SK-N-SH (cell line): Measurements from ENCODE around the gene LIN9. TPM values are rescaled to one million over a fixed set of nuclear protein-coding genes. Genes with fewer than 3 reads are reported as not detected.

Experiments used
- CTCF ChIA-PET: fragments of 300-600, 350-600 bp; formaldehyde crosslinking; extraction: SDS; loops from one replicate; lab custom pipeline; 2021; lab: Yijun Ruan, JAX
- POLR2A ChIA-PET: fragments of 350-600 bp; sonication (Branson Sonifier 250); formaldehyde crosslinking; extraction: SDS; loops from one replicate; lab custom pipeline; 2020; ENCODE audit warnings: antibody characterized with exemption, inconsistent platforms; lab: Yijun Ruan, JAX
- DNase-seq: peaks from one replicate; pipeline ENCODE4 v3.0.0; 2012
- H2AFZ ChIP-seq: fragments of 200-600 bp; sonication (generic); 2 replicates; pipeline ENCODE4 v1.8.1; 2016; ENCODE audit warnings: antibody characterized with exemption, mild to moderate bottlenecking, low read depth
- H3F3A ChIP-seq: fragments of 200-600 bp; sonication (generic); replicated peaks from 2 replicates; pipeline ENCODE3; 2016; ENCODE audit warnings: antibody characterized with exemption, mild to moderate bottlenecking; ENCODE audit not compliant: insufficient read depth
- H3K27ac ChIP-seq, 2 experiments: fragments of 200-500 bp in 1 of 2; fragments of 200-600 bp in 1 of 2; sonication (Bioruptor generic) in 1 of 2; sonication (generic), shearing (Covaris generic) in 1 of 2; 2 replicates each; pipeline versions ENCODE4 v1.5.1 to v1.6.1; 2014 to 2016; ENCODE audit warnings: low read depth in 2 of 2, inconsistent platforms in 1 of 2, low read length in 1 of 2, mild to moderate bottlenecking in 1 of 2, mixed read lengths in 1 of 2
- H3K27me3 ChIP-seq: fragments of 200-600 bp; sonication (generic), shearing (Covaris generic); 2 replicates; pipeline ENCODE4 v1.6.1; 2016; ENCODE audit warnings: mixed run types; ENCODE audit not compliant: insufficient read depth
- H3K36me3 ChIP-seq, 2 experiments: fragments of 200-500 bp in 1 of 2; fragments of 200-600 bp in 1 of 2; sonication (Bioruptor generic) in 1 of 2; sonication (generic) in 1 of 2; replicated peaks in 1 of 2; 2 replicates each; pipeline versions ENCODE3 to v1.5.1; 2014 to 2016; ENCODE audit warnings: low read length in 1 of 2, mild to moderate bottlenecking in 1 of 2; ENCODE audit not compliant: insufficient read depth in 2 of 2, control insufficient read depth in 1 of 2
- H3K4me1 ChIP-seq, 2 experiments: fragments of 200-500 bp in 1 of 2; fragments of 200-600 bp in 1 of 2; sonication (Bioruptor generic) in 1 of 2; sonication (generic), shearing (Covaris generic) in 1 of 2; 2 replicates each; pipeline versions ENCODE4 v1.5.1 to v1.6.1; 2014 to 2016; ENCODE audit warnings: low read depth in 1 of 2, low read length in 1 of 2, mixed run types in 1 of 2; ENCODE audit not compliant: insufficient read depth in 2 of 2, control insufficient read depth in 1 of 2
- H3K4me2 ChIP-seq: fragments of 200-600 bp; sonication (generic), shearing (Covaris generic); 2 replicates; pipeline ENCODE4 v1.6.1; 2017; ENCODE audit warnings: mixed run types
- H3K4me3 ChIP-seq, 2 experiments: fragments of 200-500 bp in 1 of 2; fragments of 200-600 bp in 1 of 2; sonication (Bioruptor generic) in 1 of 2; sonication (generic), shearing (Covaris generic) in 1 of 2; 2 replicates each; pipeline versions ENCODE4 v1.5.1 to v1.8.1; 2014 to 2016; ENCODE audit warnings: low read depth in 2 of 2, inconsistent platforms in 1 of 2, low read length in 1 of 2, mild to moderate bottlenecking in 1 of 2, mixed read lengths in 1 of 2, moderate library complexity in 1 of 2
- H3K79me2 ChIP-seq: fragments of 200-600 bp; sonication (generic); 2 replicates; pipeline ENCODE4 v1.8.1; 2017; ENCODE audit warnings: mild to moderate bottlenecking; ENCODE audit not compliant: insufficient read depth
- H3K9ac ChIP-seq: fragments of 200-600 bp; sonication (generic); 2 replicates; pipeline ENCODE4 v1.6.1; 2017; ENCODE audit warnings: mixed run types
- H3K9me2 ChIP-seq: fragments of 200-600 bp; sonication (generic); 2 replicates; pipeline ENCODE4 v1.6.1; 2017; ENCODE audit warnings: mixed run types
- H3K9me3 ChIP-seq: fragments of 200-600 bp; sonication (generic); 2 replicates; pipeline ENCODE4 v1.6.1; 2017; ENCODE audit warnings: mixed run types, mild to moderate bottlenecking, moderate library complexity
- H4K20me1 ChIP-seq: fragments of 200-600 bp; sonication (generic); 2 replicates; pipeline ENCODE4 v1.6.1; 2017; ENCODE audit warnings: mild to moderate bottlenecking, mixed run types; ENCODE audit not compliant: insufficient read depth
- CHD2 ChIP-seq: fragments of 150-350 bp; IDR thresholded peaks from 2 replicates; pipeline ENCODE4 v1.6.1; 2018; ENCODE audit warnings: low read length; ENCODE audit not compliant: partially characterized antibody
- CTCF ChIP-seq: fragments of 200-600 bp; sonication (generic); IDR thresholded peaks from 2 replicates; pipeline ENCODE4 v1.6.1; 2017; ENCODE audit warnings: antibody characterized with exemption, mild to moderate bottlenecking, moderate library complexity
- ELF1 ChIP-seq: IDR thresholded peaks from 2 replicates; pipeline ENCODE4 v1.4.0; 2012
- EP300 ChIP-seq, 2 experiments: IDR thresholded peaks; 2 replicates each; pipeline versions ENCODE4 v1.4.0 to v1.6.1; 2012; ENCODE audit warnings: borderline replicate concordance in 1 of 2, low read depth in 1 of 2, low read length in 1 of 2
- FOSL2 ChIP-seq: IDR thresholded peaks from 2 replicates; pipeline ENCODE4 v1.4.0; 2012; ENCODE audit warnings: low read depth, mild to moderate bottlenecking, moderate library complexity, borderline replicate concordance
- GABPA ChIP-seq: IDR thresholded peaks from 2 replicates; pipeline ENCODE4 v1.4.0; 2012; ENCODE audit warnings: low read depth, mild to moderate bottlenecking
- JUND ChIP-seq: IDR thresholded peaks from 2 replicates; pipeline ENCODE4 v1.4.0; 2012
- MAX ChIP-seq: IDR thresholded peaks from 2 replicates; pipeline ENCODE4 v1.4.0; 2012; ENCODE audit warnings: low read depth
- MXI1 ChIP-seq: IDR thresholded peaks from 2 replicates; pipeline ENCODE4 v1.6.1; 2012; ENCODE audit warnings: mild to moderate bottlenecking, low read depth, low read length, improper control_type of control experiment
- NFIC ChIP-seq: IDR thresholded peaks from 2 replicates; pipeline ENCODE4 v1.4.0; 2012; ENCODE audit warnings: borderline replicate concordance
- PBX3 ChIP-seq: IDR thresholded peaks from 2 replicates; pipeline ENCODE4; 2012
- POLR2AphosphoS5 ChIP-seq: IDR thresholded peaks from 2 replicates; pipeline ENCODE4 v1.6.1; 2012; ENCODE audit warnings: low read depth, low read length
- RAD21 ChIP-seq: IDR thresholded peaks from 2 replicates; pipeline ENCODE4 v1.6.1; 2012; ENCODE audit warnings: mild to moderate bottlenecking, low read length
- RCOR1 ChIP-seq: fragments of 150-350 bp; IDR thresholded peaks from 2 replicates; pipeline ENCODE4 v1.6.1; 2017; ENCODE audit warnings: antibody characterized with exemption, low read length
- RFX5 ChIP-seq: IDR thresholded peaks from 2 replicates; pipeline ENCODE4 v1.6.1; 2012; ENCODE audit warnings: mild to moderate bottlenecking, improper control_type of control experiment, low read length
- RXRA ChIP-seq: IDR thresholded peaks from 2 replicates; pipeline ENCODE4 v1.4.0; 2012; ENCODE audit warnings: low read depth, mild to moderate bottlenecking, borderline replicate concordance
- SIN3A ChIP-seq: IDR thresholded peaks from 2 replicates; pipeline ENCODE4 v1.6.1; 2012; ENCODE audit warnings: low read depth, mild to moderate bottlenecking, low read length, moderate library complexity, borderline replicate concordance
- SMC3 ChIP-seq: IDR thresholded peaks from 2 replicates; pipeline ENCODE4 v1.6.1; 2012; ENCODE audit warnings: low read depth, low read length, improper control_type of control experiment
- TEAD4 ChIP-seq: IDR thresholded peaks from 2 replicates; pipeline ENCODE4 v1.4.0; 2012; ENCODE audit warnings: mild to moderate bottlenecking, borderline replicate concordance; ENCODE audit not compliant: insufficient read depth
- YY1 ChIP-seq: IDR thresholded peaks from 2 replicates; pipeline ENCODE4 v1.4.0; 2012; ENCODE audit warnings: low read depth, mild to moderate bottlenecking
- ZBTB33 ChIP-seq: IDR thresholded peaks from 2 replicates; pipeline ENCODE4 v1.4.0; 2012; ENCODE audit warnings: low read depth, borderline replicate concordance
- WGBS: methylation state at CpG from one replicate; pipeline ENCODE4 v1.1.6; 2017; ENCODE audit warnings: low lambda C conversion rate; 5-methylcytosine and 5-hydroxymethylcytosine counted together
- polyA plus RNA-seq, 3 experiments: library from polyadenylated mRNA; depleted of rRNA; stranded (reverse); fragments of >200 nt; gene quantifications; 2 replicates each; pipeline ENCODE4 v1.2.3, GENCODE V29; 2012

LIN9 gene
- polyA plus RNA-seq, 1 of the 3 experiments (the other 2 are of a cell fraction): 1.7 TPM

GRCh38 chr1:226185141-226186036, 123.6 kb downstream of the LIN9 start:
- H3K9me2 ChIP-seq: no peaks in the 10 kb centered on the region
- CTCF ChIA-PET: interaction anchor here (0.6 to 7.1 kb wide), 6 partner anchors 12 to 148 kb away, joined by 3 to 48 read pairs (median 4); no protein-coding TSS in a partner anchor
- DNase-seq: no peak
- H3K27me3 ChIP-seq: no peaks in the 10 kb centered on the region
- H3K4me2 ChIP-seq: peak overlapping the region; percentile 86
- peaks cover 12% of the 10 kb centered on the region for H3F3A ChIP-seq
- POLR2A ChIA-PET: interaction anchor here (1.1 kb wide), 1 partner anchor 12 kb away, joined by 4 read pairs; no protein-coding TSS in a partner anchor
- WGBS: 32% methylated on average over 14 of the region's 14 CpGs
- no peaks in the 10 kb centered on the region for H3K9me3 ChIP-seq
- no peak overlapping the region for H2AFZ ChIP-seq
- peaks cover 13 to 26% of the 10 kb centered on the region in 2 experiments for H3K36me3 ChIP-seq
- peaks cover 64% of the 10 kb centered on the region for H3K79me2 ChIP-seq
- H3K9ac ChIP-seq: peak overlapping the region; percentile 77
- peaks cover 0 to 12% of the 10 kb centered on the region in 2 experiments; a peak in 3 of 4 replicates for H3K4me1 ChIP-seq
- H4K20me1 ChIP-seq: peaks cover 50% of the 10 kb centered on the region
- peak overlapping the region; percentile 71 to 82 for H3K4me3 ChIP-seq
- peak overlapping the region; percentile 78 to 88; a peak in 2 of 4 replicates for H3K27ac ChIP-seq
- 0 out of 2 replicates have a peak, but pooled peaks have one; percentile 13 for TF ChIP-seq FOSL2
- TF ChIP-seq CTCF: no peak

GRCh38 chr1:226181996-226182714, 126.8 kb downstream of the LIN9 start:
- 66% methylated on average over 14 of the region's 14 CpGs for WGBS
- peak; percentile 51 for DNase-seq
- POLR2A ChIA-PET: no interaction called here
- TF ChIP-seq EP300 (IDR thresholded peaks at IDR 0.05; ENCODE audit: borderline replicate concordance in 1 of 2, low read depth in 1 of 2, low read length in 1 of 2) (0 out of 4 replicates have a peak, but pooled peaks of 1 of the 2 experiments have one; percentile 4), MXI1 (no peak), SIN3A (0 out of 2 replicates have a peak, but pooled peaks have one; percentile 36), RCOR1 (no peak), ELF1 (no peak), RFX5 (no peak), RXRA (no peak), JUND (no peak), CHD2 (no peak), TEAD4 (no peak), GABPA (no peak), MAX (no peak), SMC3 (no peak), PBX3 (no peak), ZBTB33 (no peak), RAD21 (peak; percentile 17; the same call in 1 of the 2 replicates), YY1 (no peak), POLR2AphosphoS5 (no peak), NFIC (peak; percentile 85)

More at GRCh38 chr1:226181996-226182714, 126.8 kb downstream of the LIN9 start:
- peaks cover 81% of the 10 kb centered on the region for H4K20me1 ChIP-seq
- H3K9me3 ChIP-seq: no peaks in the 10 kb centered on the region
- H3F3A ChIP-seq: peaks cover 12% of the 10 kb centered on the region
- H3K4me3 ChIP-seq: no peak overlapping the region
- no peak overlapping the region for H2AFZ ChIP-seq
- H3K4me1 ChIP-seq: peaks cover 0 to 12% of the 10 kb centered on the region in 2 experiments; a peak in 3 of 4 replicates
- no peak overlapping the region for H3K9ac ChIP-seq
- peaks cover 97% of the 10 kb centered on the region for H3K79me2 ChIP-seq
- peak overlapping the region; percentile 46 for H3K4me2 ChIP-seq
- H3K27ac ChIP-seq: no peak overlapping the region
- H3K27me3 ChIP-seq: no peaks in the 10 kb centered on the region
- no peaks in the 10 kb centered on the region for H3K9me2 ChIP-seq
- peaks cover 13 to 31% of the 10 kb centered on the region in 2 experiments for H3K36me3 ChIP-seq
- CTCF ChIA-PET: interaction anchor here (0.6 to 7.1 kb wide), 10 partner anchors 10 to 117 kb away, joined by 3 to 48 read pairs (median 4); no protein-coding TSS in a partner anchor
